Right ventricle myocardium superior (tissue), 1 donor: ENCODE data around the gene TMEM140. TPM values are rescaled to one million over a fixed set of nuclear protein-coding genes. Genes with fewer than 3 reads are reported as not detected.
"Not testable (repeated sequence)": the region's sequence is repeated elsewhere in the genome, so short reads cannot be mapped to it uniquely, and the experiment has no call there.

ENCODE experiments used
- ATAC-seq: fragments of 200-7000 bp; cut with Tn5 transposase; one replicate; pipeline ENCODE4 v1.9.1; 2020; ENCODE audit warnings: mild to moderate bottlenecking; ENCODE audit not compliant: poor library complexity
- DNase-seq: peaks from one replicate; pipeline ENCODE4 v3.0.0-alpha.2; 2020
- intact Hi-C: fragments of 100-400 bp; cut with DNase I; formaldehyde crosslinking; loops from one replicate; pipeline ENCODE4 v1.11.2; 2022
- long read RNA-seq: library from polyadenylated mRNA; unstranded; transcript quantifications from one replicate; pipeline ENCODE4 v2.0.0, GENCODE V29; 2021
- total RNA-seq: library from RNA; stranded (reverse); fragmentation: NEBNext Ultra II Directional; extraction: Animal tissue kit (Norgen Biotek cat#: 25700); gene quantifications from one replicate; pipeline ENCODE4 v1.2.1, GENCODE V29; 2021
- donor health status: DM: no; HTN: yes; CAD: no; lungs with severe emphysema.

Gene TMEM140
- total RNA-seq = 22.8 TPM
- long read RNA-seq, transcript TMEM140-201 (2 exons, 1,997 nt) = major isoform, 64 of 67 reads
- long read RNA-seq, partial matches to known transcripts = 0 of 67 reads
- long read RNA-seq, other reads (novel, unspliced or antisense) = 3 of 67 reads

DNA sequence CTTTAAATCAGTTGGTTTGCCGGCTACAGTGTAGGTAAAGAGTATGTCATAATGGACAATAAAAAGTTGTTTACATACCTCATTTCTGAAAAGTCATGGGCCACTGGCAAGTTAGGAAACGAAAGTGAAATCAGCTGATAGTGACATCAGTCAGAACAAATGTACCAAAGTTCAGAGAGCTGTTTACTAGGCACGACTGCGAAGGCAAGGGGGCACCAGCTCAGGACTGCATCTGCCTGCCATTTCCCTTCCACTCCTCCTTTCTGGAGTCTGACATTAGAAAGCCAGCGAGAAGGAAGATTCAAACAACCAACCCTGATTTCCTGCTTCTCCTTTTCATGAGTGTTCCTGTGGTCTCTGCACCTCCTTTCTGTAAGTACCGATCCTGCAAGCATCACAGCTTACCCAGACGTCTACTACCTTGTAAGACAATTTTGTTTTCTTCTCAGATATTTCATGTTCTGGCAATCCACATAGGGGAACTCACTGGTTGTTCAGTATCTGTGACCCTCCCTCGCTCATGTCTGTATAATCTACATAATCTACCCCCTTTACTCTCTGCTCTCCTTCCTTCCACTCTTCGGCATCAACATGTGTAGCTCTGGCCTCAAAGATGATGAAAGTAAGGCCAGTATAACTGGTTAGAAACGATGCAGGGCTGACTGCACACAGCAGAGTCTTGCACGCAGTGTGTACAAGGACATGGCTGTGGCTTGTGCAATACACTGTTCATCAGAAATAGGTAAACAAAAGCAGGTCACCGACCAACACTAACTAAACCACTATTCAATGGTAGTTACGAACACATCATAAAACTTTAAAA, at the start of gene TMEM140:
Gene TMEM140 (plus strand): TSS at position 174 of the 823 bp plus-strand sequence. CDS start 16,370 bp downstream, outside the sequence.
- ATAC-seq (peak; percentile 88), DNase-seq (peak; percentile 59)
- intact Hi-C loops = no loop called here

GRCh38 chr7:135098391-135098790, 49.5 kb upstream of the TMEM140 start:
- intact Hi-C loops = no loop called here
- ATAC-seq = no peak
- no peak for DNase-seq

DNA sequence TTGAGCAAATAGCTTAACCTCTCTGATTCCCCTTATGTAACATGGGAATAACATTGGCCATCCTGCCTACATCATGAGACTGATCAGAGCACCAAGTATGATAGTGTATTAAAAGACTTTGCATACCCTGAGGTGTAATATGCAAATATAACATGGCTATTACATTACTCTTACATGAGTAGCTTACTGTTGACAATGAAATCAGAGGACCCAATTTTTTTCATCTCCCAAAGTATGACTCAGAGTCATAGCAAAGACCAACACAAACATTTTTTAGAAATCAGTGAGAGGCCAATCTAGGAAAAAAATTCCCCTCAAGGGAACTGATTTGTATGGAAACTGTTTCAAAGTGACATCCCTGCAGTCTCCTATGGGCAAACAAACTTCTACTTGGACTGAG, 47.0 kb upstream of the TMEM140 start:
- DNase-seq (no peak), ATAC-seq (no peak)
- intact Hi-C loops = no loop called here

DNA sequence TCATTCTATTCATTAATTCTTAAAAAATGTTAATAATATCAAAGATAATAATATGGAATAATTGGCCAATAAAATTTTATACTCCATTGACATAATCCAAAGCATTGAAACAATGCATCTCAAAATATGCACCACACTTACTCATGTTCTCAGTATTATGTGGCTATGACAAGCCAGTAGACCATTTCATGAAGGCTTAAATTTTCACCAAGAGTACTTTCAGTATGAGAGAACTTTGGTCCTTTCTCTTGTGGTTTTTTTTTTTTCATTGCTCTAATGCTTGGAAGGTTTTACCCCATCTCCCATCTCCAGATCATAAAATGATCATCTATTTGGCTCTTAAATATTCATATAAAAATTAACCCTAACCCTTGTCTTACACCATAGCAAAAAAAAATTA, 45.5 kb upstream of the TMEM140 start:
- DNase-seq = no peak
- intact Hi-C loops = no loop called here
- ATAC-seq = no peak

DNA sequence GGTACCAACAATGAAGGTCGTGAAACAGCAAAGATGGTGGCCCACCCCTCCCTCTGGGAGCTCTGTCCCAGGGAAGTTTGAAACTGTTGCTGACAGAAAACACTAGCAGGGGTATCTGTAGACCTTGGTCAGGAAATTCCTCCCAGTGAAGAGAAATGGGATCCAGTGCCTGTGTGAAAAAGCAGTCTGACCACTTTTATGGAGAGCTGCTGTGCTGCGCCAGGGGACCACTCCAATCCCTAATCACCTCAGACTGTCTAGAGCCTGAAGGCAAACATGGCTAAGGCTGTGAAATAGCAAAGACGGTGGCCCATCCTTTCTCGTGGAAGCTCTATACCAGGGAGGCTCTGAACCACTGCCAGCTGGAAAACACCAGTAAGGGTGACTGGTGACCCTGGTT, 38.3 kb upstream of the TMEM140 start:
- no peak for ATAC-seq
- no peak for DNase-seq
- intact Hi-C loops = no loop called here

- no peak for DNase-seq
- ATAC-seq = no peak
- intact Hi-C loops = no loop called here
Observed at GRCh38 chr7:135109976-135110375, 37.9 kb upstream of the TMEM140 start.

GRCh38 chr7:135111379-135111778, 36.5 kb upstream of the TMEM140 start:
- DNase-seq = no peak
- intact Hi-C loops = no loop called here
- ATAC-seq = no peak

GRCh38 chr7:135114622-135115021, 33.2 kb upstream of the TMEM140 start:
- no peak for ATAC-seq

GRCh38 chr7:135117096-135117495, 30.8 kb upstream of the TMEM140 start:
- ATAC-seq (no peak), DNase-seq (no peak)
- intact Hi-C loops = no loop called here

More at GRCh38 chr7:135114622-135115021, 33.2 kb upstream of the TMEM140 start:
- intact Hi-C loops = no loop called here
- no peak for DNase-seq

DNA sequence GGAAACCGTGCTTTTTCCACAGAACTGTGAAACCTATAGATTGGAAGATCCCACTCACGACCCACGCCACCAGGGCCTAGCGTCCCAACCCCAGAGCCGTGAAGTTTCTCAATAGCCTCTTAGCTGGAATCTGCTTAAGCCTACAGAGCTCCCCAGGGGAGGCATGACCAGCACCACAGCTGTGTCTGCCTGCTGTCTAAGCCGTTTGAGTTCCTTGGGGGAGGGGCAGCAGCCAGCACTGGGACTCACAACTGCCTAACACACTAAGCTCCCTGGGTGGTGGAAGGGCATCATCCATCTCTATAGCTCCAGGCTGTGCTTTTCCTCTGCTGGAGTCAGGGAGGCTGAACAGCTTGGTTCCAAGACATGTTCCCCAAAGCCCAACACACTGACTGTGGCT, 26.0 kb upstream of the TMEM140 start:
- intact Hi-C loops = no loop called here
- no peak for DNase-seq
- no peak for ATAC-seq

GRCh38 chr7:135124631-135125030, 23.2 kb upstream of the TMEM140 start:
- intact Hi-C loops = not testable (repeated sequence)

GRCh38 chr7:135128931-135129330, 18.9 kb upstream of the TMEM140 start:
- DNase-seq (no peak), ATAC-seq (no peak)
- intact Hi-C loops = no loop called here

More at GRCh38 chr7:135124631-135125030, 23.2 kb upstream of the TMEM140 start:
- ATAC-seq, DNase-seq: not testable (repeated sequence)

DNA sequence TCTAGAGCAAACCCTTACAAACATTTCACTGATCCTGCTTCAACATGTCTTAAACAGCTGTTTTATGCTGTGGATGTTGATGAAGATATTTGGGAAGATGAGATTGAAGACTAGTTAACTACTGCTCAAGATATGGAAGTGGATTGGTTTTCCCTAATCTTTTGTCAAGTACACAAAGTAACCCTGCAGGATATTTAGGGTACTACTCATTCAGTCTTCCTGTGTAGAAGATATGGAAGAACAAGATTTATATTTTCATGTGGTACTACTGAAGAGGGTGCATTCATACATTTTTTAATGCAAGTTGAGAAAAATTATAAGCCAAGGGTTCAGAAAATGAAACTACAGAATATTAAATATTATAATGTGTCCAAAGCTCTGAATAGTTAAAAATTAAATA, 18.3 kb upstream of the TMEM140 start:
- no peak for ATAC-seq
- intact Hi-C loops = no loop called here
- DNase-seq = no peak

DNA sequence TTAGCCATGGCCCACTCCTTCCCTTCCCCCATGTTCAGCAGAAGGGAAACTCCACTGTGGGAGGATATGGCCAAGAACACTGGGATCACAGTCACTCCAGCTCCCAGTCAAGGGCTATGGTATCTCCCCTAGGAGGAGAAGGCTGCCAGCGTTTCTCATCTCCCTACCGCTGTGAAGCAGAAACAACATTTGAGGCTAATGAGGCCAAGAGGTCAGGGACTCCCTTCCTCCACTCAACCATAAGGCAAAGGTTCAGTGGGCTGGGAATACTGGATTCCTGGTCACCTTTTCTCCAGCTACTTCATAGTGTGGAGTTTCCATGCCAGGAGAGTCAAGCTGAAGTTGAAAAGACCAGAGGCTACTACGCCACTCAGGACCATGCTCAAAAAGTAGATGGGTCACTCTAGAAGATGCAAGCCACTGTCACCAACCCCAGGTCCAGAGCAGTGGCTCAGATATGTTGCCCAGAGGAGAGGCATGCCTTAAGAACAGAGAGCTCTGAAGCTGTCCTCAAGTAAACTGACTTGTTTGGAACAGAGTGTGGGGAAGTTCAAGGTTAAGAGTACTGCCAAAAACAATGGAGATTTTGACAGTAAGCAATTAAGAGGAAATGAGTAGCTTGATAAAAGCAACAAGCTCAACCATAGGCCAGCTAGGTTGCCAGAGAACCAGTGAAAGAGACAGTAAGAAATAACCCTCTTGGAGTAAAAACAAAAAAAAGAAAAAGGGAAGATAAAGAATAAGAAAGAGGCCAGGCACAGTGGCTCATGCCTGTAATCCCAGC, 3.8 kb upstream of the TMEM140 start:
- intact Hi-C loops = no loop called here
- DNase-seq (no peak), ATAC-seq (peak; percentile 13)

DNA sequence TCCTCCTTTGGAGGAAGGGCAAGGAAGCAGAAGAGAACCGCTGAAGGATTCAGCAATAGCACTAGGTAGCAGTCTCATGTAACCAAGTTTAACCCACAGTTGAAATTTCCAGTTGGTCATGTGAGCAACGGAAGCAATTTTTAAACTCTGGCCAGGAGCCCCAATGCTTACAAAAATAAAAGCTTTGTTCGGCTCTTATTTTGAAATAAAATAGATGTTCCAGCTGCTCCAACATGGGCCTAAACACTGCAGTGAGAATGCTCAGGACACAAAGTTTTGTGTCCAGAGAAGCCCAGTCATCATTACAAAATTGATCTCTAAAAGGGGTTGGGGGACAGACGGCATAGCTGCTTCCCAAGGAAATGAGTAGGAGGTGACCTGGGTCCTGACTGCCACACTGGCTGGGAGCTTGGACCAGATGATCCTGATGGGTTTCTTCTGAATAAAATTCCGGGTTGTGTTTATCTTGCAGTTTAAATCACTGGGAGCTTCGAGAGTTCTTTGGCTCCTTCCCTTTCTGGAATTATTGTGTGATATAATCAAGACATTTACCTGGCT, 452 bp upstream of the TMEM140 start:
- intact Hi-C loops = no loop called here
- ATAC-seq = peak; percentile 71
- DNase-seq = no peak

GRCh38 chr7:135150072-135150782, 2.4 kb downstream of the TMEM140 start:
- ATAC-seq (no peak), DNase-seq (peak; percentile 41)
- intact Hi-C loops = loop anchor here (5.0 kb wide), 1 partner anchor 163 kb away; the partner anchor contains the start of gene AGBL3

- DNase-seq = no peak
- no peak for ATAC-seq
- intact Hi-C loops = loop anchor here (5.0 kb wide), 1 partner anchor 164 kb away; the partner anchor contains the start of gene AGBL3
Observed at GRCh38 chr7:135151132-135151531, 3.3 kb downstream of the TMEM140 start.

DNA sequence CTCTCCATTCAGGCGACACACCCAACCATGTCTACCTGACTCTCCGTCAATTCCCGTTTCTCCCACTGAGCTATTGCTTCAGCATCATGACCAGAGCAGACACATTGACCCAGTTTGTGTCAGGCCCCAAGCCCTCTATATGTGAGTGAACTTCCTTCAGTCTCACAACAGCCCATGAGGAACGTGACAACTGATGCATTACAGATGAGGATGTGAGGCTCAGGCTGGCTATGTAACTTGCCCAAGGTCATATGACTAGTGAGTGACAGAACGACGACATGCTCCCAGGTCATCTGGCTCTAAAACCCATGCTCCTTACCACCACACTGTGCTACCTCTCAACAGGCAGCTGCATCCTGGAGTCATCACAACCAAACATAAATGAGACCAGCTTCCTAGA, 3.7 kb downstream of the TMEM140 start:
- ATAC-seq (no peak), DNase-seq (no peak)
- intact Hi-C loops = loop anchor here (5.0 kb wide), 1 partner anchor 164 kb away; the partner anchor contains the start of gene AGBL3
